Body of pancreas (tissue), 4 donors: ENCODE measurements around the gene KTN1. TPM values are rescaled to one million over a fixed set of nuclear protein-coding genes. Genes with fewer than 3 reads are reported as not detected.

Experiments used
- ATAC-seq: fragments of 150-250 bp; one replicate; pipeline ENCODE4 v1.9.1; 2016
- DNase-seq, 4 donors: peaks; one replicate each; pipeline ENCODE4 v3.0.0-alpha.2; 2019
- H3K27ac ChIP-seq, 4 donors: fragments of 200-600 bp; sonication (generic); 1 replicate in 3 of 4; 2 replicates in 1 of 4; pipeline versions ENCODE4 v1.5.1 to v1.6.1; 2016 to 2019; ENCODE audit warnings: mild to moderate bottlenecking in 1 of 4, mixed read lengths in 1 of 4, moderate library complexity in 1 of 4
- H3K27me3 ChIP-seq, 2 donors: fragments of 200-600 bp; sonication (generic); one replicate each; pipeline ENCODE4 v1.6.0; 2016; ENCODE audit warnings: mild to moderate bottlenecking in 1 of 2
- H3K36me3 ChIP-seq, 2 donors: fragments of 200-600 bp; sonication (generic); replicated peaks in 1 of 2; 2 replicates each; pipeline ENCODE4 v1.5.1; 2016; ENCODE audit warnings: low read depth in 2 of 2; ENCODE audit not compliant: insufficient read depth in 1 of 2
- H3K4me1 ChIP-seq: fragments of 200-600 bp; sonication (generic); one replicate; pipeline ENCODE4 v1.6.0; 2016
- H3K4me3 ChIP-seq, 2 donors: fragments of 200-600 bp; sonication (generic); 1 replicate in 1 of 2; 2 replicates in 1 of 2; pipeline ENCODE4 v1.5.1; 2016 to 2019
- H3K9me3 ChIP-seq, 3 donors: fragments of 200-600 bp; sonication (generic); 1 replicate in 2 of 3; 2 replicates in 1 of 3; pipeline ENCODE4 v1.5.1; 2016
- POLR2A ChIP-seq, 3 donors: fragments of 450-650 bp; IDR thresholded peaks; one replicate each; pipeline ENCODE4 v1.6.1; 2016; ENCODE audit warnings: antibody characterized with exemption in 3 of 3, mild to moderate bottlenecking in 2 of 3
- WGBS, 2 donors: methylation state at CpG; one replicate each; pipeline ENCODE4 v1.1.5; 2017; 5-methylcytosine and 5-hydroxymethylcytosine counted together
- intact Hi-C: fragments of 100-400 bp; cut with DNase I; formaldehyde crosslinking; loops from one replicate; pipeline ENCODE4 v1.15.1; 2023
- total RNA-seq, 2 donors: library from RNA; depleted of rRNA; stranded (reverse); fragments of >200 nt; gene quantifications; one replicate each; pipeline ENCODE4 v1.1.0, GENCODE V29; 2016
- TF ChIP-seq, protein P1 (sequence below), 7 experiments: fragments of 450-650 bp in 4 of 7; fragments of 200-600 bp in 3 of 7; sonication (generic) in 3 of 7; IDR thresholded peaks; one replicate each; pipeline ENCODE4 v1.5.1; 2016 to 2019; ENCODE audit warnings: antibody characterized with exemption in 7 of 7

KTN1 gene
- total RNA-seq, 2 donors from 2014 or later, result 57.0 to 91.8 TPM

- peaks cover 13 to 23% of the 10 kb centered on the region in 2 donors for H3K36me3 ChIP-seq
- no peaks in the 10 kb centered on the region for H3K27me3 ChIP-seq
- no peak for ATAC-seq
- H3K27ac ChIP-seq, result no peak overlapping the region
- intact Hi-C loops, result no loop called here
- H3K4me1 ChIP-seq, result peaks cover 11% of the 10 kb centered on the region
- no peak overlapping the region for H3K4me3 ChIP-seq
- TF ChIP-seq, protein P1, sequence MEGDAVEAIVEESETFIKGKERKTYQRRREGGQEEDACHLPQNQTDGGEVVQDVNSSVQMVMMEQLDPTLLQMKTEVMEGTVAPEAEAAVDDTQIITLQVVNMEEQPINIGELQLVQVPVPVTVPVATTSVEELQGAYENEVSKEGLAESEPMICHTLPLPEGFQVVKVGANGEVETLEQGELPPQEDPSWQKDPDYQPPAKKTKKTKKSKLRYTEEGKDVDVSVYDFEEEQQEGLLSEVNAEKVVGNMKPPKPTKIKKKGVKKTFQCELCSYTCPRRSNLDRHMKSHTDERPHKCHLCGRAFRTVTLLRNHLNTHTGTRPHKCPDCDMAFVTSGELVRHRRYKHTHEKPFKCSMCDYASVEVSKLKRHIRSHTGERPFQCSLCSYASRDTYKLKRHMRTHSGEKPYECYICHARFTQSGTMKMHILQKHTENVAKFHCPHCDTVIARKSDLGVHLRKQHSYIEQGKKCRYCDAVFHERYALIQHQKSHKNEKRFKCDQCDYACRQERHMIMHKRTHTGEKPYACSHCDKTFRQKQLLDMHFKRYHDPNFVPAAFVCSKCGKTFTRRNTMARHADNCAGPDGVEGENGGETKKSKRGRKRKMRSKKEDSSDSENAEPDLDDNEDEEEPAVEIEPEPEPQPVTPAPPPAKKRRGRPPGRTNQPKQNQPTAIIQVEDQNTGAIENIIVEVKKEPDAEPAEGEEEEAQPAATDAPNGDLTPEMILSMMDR (IDR thresholded peaks at IDR 0.05), result no peak
- no peak for TF ChIP-seq POLR2A (IDR thresholded peaks at IDR 0.05)
- DNase-seq, result no peak
- H3K9me3 ChIP-seq, result peaks cover 0 to 10% (median 0%) of the 10 kb centered on the region in 3 donors
- 96 to 97% methylated on average over 3 of the region's 3 CpGs for WGBS, 2 donors
Measured at GRCh38 chr14:55620981-55621380, 41.0 kb downstream of the KTN1 start.

- intact Hi-C loops, result no loop called here
- TF ChIP-seq, protein P1 (IDR thresholded peaks at IDR 0.05), result no peak
- no peak for TF ChIP-seq POLR2A (IDR thresholded peaks at IDR 0.05)
- DNase-seq, result no peak
- peaks cover 11% of the 10 kb centered on the region for H3K4me1 ChIP-seq
- no peak for ATAC-seq
- no peaks in the 10 kb centered on the region for H3K27me3 ChIP-seq
- H3K36me3 ChIP-seq, result peaks cover 13 to 23% of the 10 kb centered on the region in 2 donors
- peaks cover 0 to 10% (median 0%) of the 10 kb centered on the region in 3 donors for H3K9me3 ChIP-seq
- H3K4me3 ChIP-seq, result no peak overlapping the region
- 95% methylated on average over 5 of the region's 5 CpGs for WGBS, 2 donors
- no peak overlapping the region for H3K27ac ChIP-seq
Measured at GRCh38 chr14:55621391-55621790, 41.4 kb downstream of the KTN1 start.

- no peaks in the 10 kb centered on the region for H3K27me3 ChIP-seq
- H3K36me3 ChIP-seq, result peaks cover 6 to 15% of the 10 kb centered on the region in 2 donors
- DNase-seq, result no peak
Measured at GRCh38 chr14:55624913-55625312, 44.9 kb downstream of the KTN1 start.

DNA sequence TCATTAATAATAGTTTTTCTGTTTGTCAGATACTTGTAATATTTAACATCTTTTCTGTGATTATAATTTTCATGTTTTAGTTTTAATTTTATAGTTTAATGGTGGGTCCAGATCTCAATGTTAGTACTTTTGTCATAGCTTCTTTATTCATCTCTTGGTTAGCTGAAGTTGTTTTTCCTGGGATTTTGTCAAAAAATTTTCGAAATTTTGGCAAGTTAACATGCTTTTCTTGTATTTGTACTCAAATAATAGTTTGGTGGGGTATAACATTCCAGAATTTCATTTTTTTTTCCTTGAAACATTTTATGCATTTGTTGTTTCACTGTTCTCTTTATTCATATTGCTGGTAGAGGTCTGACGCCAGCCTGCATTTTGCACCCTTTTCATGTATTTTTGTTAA lies 45.5 kb downstream of the KTN1 start:
- ATAC-seq, result no peak
- Histone ChIP-seq H3K9me3 (peaks cover 0 to 1% (median 0%) of the 10 kb centered on the region in 3 donors), H3K4me1 (peaks cover 11% of the 10 kb centered on the region), H3K27me3 (no peaks in the 10 kb centered on the region), H3K27ac (no peak overlapping the region), H3K36me3 (peaks cover under 1 to 12% of the 10 kb centered on the region in 2 donors), H3K4me3 (no peak overlapping the region)
- no peak for TF ChIP-seq POLR2A (IDR thresholded peaks at IDR 0.05)
- TF ChIP-seq, protein P1 (IDR thresholded peaks at IDR 0.05), result no peak
- DNase-seq, result no peak
- 64 to 76% methylated on average over 2 of the region's 2 CpGs for WGBS, 2 donors
- intact Hi-C loops, result no loop called here

More at GRCh38 chr14:55624913-55625312, 44.9 kb downstream of the KTN1 start:
- intact Hi-C loops, result no loop called here
- H3K9me3 ChIP-seq, result peaks cover 0 to 7% (median 0%) of the 10 kb centered on the region in 3 donors
- no peak for TF ChIP-seq POLR2A (IDR thresholded peaks at IDR 0.05)
- TF ChIP-seq, protein P1 (IDR thresholded peaks at IDR 0.05), result no peak
- no peak overlapping the region for H3K27ac ChIP-seq
- no peak for ATAC-seq
- 91% methylated on average over 4 of the region's 4 CpGs for WGBS, 2 donors
- no peak overlapping the region for H3K4me3 ChIP-seq
- peaks cover 11% of the 10 kb centered on the region for H3K4me1 ChIP-seq

DNA sequence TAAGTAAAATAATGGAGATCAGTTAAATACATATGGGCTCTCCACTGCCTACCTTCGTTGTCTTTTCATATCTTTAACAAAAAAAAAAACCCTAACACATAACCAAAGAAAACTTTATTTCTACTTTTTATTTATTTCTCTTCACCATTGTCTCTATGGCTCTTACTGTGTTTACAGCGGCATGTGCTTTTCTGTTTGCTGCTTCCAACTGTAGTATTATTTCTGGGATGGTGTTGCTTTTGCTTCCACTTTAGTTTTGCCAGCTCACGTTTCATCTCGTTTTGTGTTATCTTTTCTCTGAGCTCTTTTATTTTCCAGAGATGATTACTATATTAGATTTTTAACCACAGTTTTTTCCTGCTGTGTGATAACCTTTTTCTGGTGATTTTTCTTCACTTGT lies 46.1 kb downstream of the KTN1 start:
- H3K4me1 ChIP-seq, result peaks cover 11% of the 10 kb centered on the region
- H3K4me3 ChIP-seq, result no peak overlapping the region
- H3K27ac ChIP-seq, result no peak overlapping the region
- H3K9me3 ChIP-seq, result no peaks in the 10 kb centered on the region
- ATAC-seq, result no peak
- no peak for TF ChIP-seq POLR2A (IDR thresholded peaks at IDR 0.05)
- TF ChIP-seq, protein P1 (IDR thresholded peaks at IDR 0.05), result no peak
- intact Hi-C loops, result no loop called here
- DNase-seq, result no peak
- H3K36me3 ChIP-seq, result peaks cover 0 to 11% of the 10 kb centered on the region in 2 donors
- no peaks in the 10 kb centered on the region for H3K27me3 ChIP-seq
- WGBS, 2 donors, result 70 to 73% methylated on average over 4 of the region's 4 CpGs
